Hepatocyte (in vitro differentiated cells): Measurements from ENCODE around the gene HMOX1. TPM values are rescaled to one million over a fixed set of nuclear protein-coding genes. Genes with fewer than 3 reads are reported as not detected.

ENCODE experiments used
- DNase-seq: peaks from one replicate; pipeline ENCODE4 v3.0.0-alpha.2; 2016; ENCODE audit warnings: low spot score
- H2AFZ ChIP-seq: fragments of 200-600 bp; sonication (generic); 2 replicates; pipeline ENCODE4 v1.6.0; 2016; ENCODE audit warnings: antibody characterized with exemption, mild to moderate bottlenecking
- H3K27ac ChIP-seq: fragments of 200-600 bp; sonication (generic); 2 replicates; pipeline ENCODE4 v1.5.1; 2016; ENCODE audit warnings: mild to moderate bottlenecking
- H3K27me3 ChIP-seq: fragments of 200-600 bp; sonication (generic); 2 replicates; pipeline ENCODE4 v1.6.1; 2016
- H3K36me3 ChIP-seq: fragments of 200-600 bp; sonication (generic); replicated peaks from 2 replicates; pipeline ENCODE4 v1.5.1; 2016; ENCODE audit warnings: low read depth; ENCODE audit not compliant: insufficient read depth
- H3K4me1 ChIP-seq: fragments of 200-600 bp; sonication (generic); 2 replicates; pipeline ENCODE4 v1.5.1; 2016; ENCODE audit warnings: mild to moderate bottlenecking, moderate library complexity; ENCODE audit not compliant: insufficient read depth
- H3K4me2 ChIP-seq: fragments of 200-600 bp; sonication (generic); 2 replicates; pipeline ENCODE4 v1.6.0; 2016
- H3K4me3 ChIP-seq: fragments of 200-600 bp; sonication (generic); 2 replicates; pipeline ENCODE4 v1.5.1; 2016; ENCODE audit warnings: mild to moderate bottlenecking
- H3K79me2 ChIP-seq: fragments of 200-600 bp; sonication (generic); 2 replicates; pipeline ENCODE4 v1.6.0; 2017; ENCODE audit warnings: mild to moderate bottlenecking
- H3K9me2 ChIP-seq: fragments of 200-600 bp; sonication (generic); replicated peaks from 2 replicates; pipeline ENCODE4 v1.6.0; 2017; ENCODE audit warnings: mild to moderate bottlenecking; ENCODE audit not compliant: insufficient read depth
- H3K9me3 ChIP-seq: fragments of 200-600 bp; sonication (generic); 2 replicates; pipeline ENCODE4 v1.5.1; 2016; ENCODE audit warnings: low read depth, mild to moderate bottlenecking
- H4K20me1 ChIP-seq: fragments of 200-600 bp; sonication (generic); 2 replicates; pipeline ENCODE4 v1.6.0; 2016; ENCODE audit warnings: mild to moderate bottlenecking; ENCODE audit not compliant: insufficient read depth, poor library complexity, severe bottlenecking
- EZH2 ChIP-seq: fragments of 200-600 bp; sonication (generic); IDR thresholded peaks from 2 replicates; pipeline ENCODE4 v1.6.1; 2016; ENCODE audit warnings: antibody characterized with exemption, mild to moderate bottlenecking, borderline replicate concordance
- EZH2phosphoT487 ChIP-seq: fragments of 200-600 bp; sonication (generic); IDR thresholded peaks from one replicate; pipeline ENCODE4 v1.6.1; 2018; ENCODE audit warnings: antibody characterized with exemption, mild to moderate bottlenecking, low read depth, moderate library complexity; ENCODE audit not compliant: unreplicated experiment, severe bottlenecking
- WGBS: methylation state at CpG from one replicate; pipeline ENCODE4 v1.1.6; 2016; ENCODE audit warnings: low lambda C conversion rate; ENCODE audit errors: missing lambda C conversion rate; 5-methylcytosine and 5-hydroxymethylcytosine counted together
- polyA plus RNA-seq: library from polyadenylated mRNA; unstranded; fragments of >200 nt; fragmentation: Nextera tagmentation; extraction: Ambion mirVana; gene quantifications from 2 replicates; pipeline ENCODE4 v1.2.1, GENCODE V29; 2016
- total RNA-seq: library from RNA; depleted of rRNA; stranded (reverse); fragments of >200 nt; gene quantifications from 2 replicates; pipeline ENCODE4 v1.2.3, GENCODE V29; 2014
- TF ChIP-seq, protein P1 (sequence below): fragments of 200-600 bp; sonication (generic); IDR thresholded peaks from 2 replicates; pipeline ENCODE4 v1.5.1; 2016; ENCODE audit warnings: antibody characterized with exemption, mild to moderate bottlenecking; ENCODE audit not compliant: poor library complexity

Gene HMOX1
- total and polyA plus RNA-seq, 2 experiments from 2014 or later = 43.8 to 58.6 TPM

DNA sequence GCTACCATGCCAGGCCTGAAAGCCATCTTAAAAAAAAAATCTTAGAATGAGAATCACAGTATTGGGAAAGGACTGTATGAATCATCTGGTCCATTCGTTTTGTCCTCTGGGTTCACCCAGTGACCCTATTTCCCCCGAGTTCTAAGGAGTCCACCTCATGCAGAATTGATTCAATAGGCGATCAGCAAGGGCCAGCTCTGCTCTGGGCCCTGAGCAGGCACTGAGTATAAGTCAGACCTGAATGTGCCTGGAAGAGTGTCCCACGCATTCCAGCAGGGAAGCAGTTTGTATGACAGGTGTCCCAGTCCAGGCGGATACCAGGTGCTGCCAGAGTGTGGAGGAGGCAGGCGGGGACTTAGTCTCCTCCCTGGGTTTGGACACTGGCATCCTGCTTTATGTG, 883 bp upstream of the HMOX1 start:
- DNase-seq = peak; percentile 44
- Histone ChIP-seq H3K9me3 (no peaks in the 10 kb centered on the region), H3K4me3 (no peak overlapping the region), H4K20me1 (no peaks in the 10 kb centered on the region), H3K36me3 (no peaks in the 10 kb centered on the region), H3K27ac (peak overlapping the region; percentile 70), H3K79me2 (peaks cover 20% of the 10 kb centered on the region), H3K4me2 (peak overlapping the region; percentile 86), H2AFZ (no peak overlapping the region), H3K27me3 (no peaks in the 10 kb centered on the region), H3K9me2 (no peaks in the 10 kb centered on the region), H3K4me1 (peaks cover 51% of the 10 kb centered on the region)
- TF ChIP-seq EZH2 = no peak
- TF ChIP-seq EZH2phosphoT487 = no peak
- TF ChIP-seq, protein P1, sequence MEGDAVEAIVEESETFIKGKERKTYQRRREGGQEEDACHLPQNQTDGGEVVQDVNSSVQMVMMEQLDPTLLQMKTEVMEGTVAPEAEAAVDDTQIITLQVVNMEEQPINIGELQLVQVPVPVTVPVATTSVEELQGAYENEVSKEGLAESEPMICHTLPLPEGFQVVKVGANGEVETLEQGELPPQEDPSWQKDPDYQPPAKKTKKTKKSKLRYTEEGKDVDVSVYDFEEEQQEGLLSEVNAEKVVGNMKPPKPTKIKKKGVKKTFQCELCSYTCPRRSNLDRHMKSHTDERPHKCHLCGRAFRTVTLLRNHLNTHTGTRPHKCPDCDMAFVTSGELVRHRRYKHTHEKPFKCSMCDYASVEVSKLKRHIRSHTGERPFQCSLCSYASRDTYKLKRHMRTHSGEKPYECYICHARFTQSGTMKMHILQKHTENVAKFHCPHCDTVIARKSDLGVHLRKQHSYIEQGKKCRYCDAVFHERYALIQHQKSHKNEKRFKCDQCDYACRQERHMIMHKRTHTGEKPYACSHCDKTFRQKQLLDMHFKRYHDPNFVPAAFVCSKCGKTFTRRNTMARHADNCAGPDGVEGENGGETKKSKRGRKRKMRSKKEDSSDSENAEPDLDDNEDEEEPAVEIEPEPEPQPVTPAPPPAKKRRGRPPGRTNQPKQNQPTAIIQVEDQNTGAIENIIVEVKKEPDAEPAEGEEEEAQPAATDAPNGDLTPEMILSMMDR = no peak
- 83% methylated on average over 6 of the region's 6 CpGs for WGBS

- Histone ChIP-seq H3K9me3 (no peaks in the 10 kb centered on the region), H3K27ac (peak overlapping the region; percentile 78), H2AFZ (peak overlapping the region; percentile 69), H3K27me3 (no peaks in the 10 kb centered on the region), H4K20me1 (no peaks in the 10 kb centered on the region), H3K4me3 (peak overlapping the region; percentile 62), H3K36me3 (no peaks in the 10 kb centered on the region), H3K79me2 (peaks cover 20% of the 10 kb centered on the region), H3K4me1 (peaks cover 45% of the 10 kb centered on the region), H3K4me2 (peak overlapping the region; percentile 86), H3K9me2 (no peaks in the 10 kb centered on the region)
- WGBS = 70% methylated on average over 5 of the region's 5 CpGs
- DNase-seq = peak; percentile 15
- TF ChIP-seq EZH2phosphoT487 (no peak), EZH2 (no peak)
- TF ChIP-seq, protein P1 = no peak
These were observed 621 bp downstream of the HMOX1 start for GRCh38 chr22:35381424-35382009.

- Histone ChIP-seq H3K27ac (peak overlapping the region; percentile 13), H3K79me2 (peaks cover 20% of the 10 kb centered on the region), H3K9me2 (no peaks in the 10 kb centered on the region), H3K36me3 (no peaks in the 10 kb centered on the region), H3K4me3 (no peak overlapping the region), H3K27me3 (no peaks in the 10 kb centered on the region), H3K4me1 (peaks cover 26% of the 10 kb centered on the region), H2AFZ (no peak overlapping the region), H3K4me2 (peak overlapping the region; percentile 61), H3K9me3 (no peaks in the 10 kb centered on the region), H4K20me1 (no peaks in the 10 kb centered on the region)
- TF ChIP-seq, protein P1 = no peak
- TF ChIP-seq EZH2 (no peak), EZH2phosphoT487 (no peak)
- 81% methylated on average over 3 of the region's 3 CpGs for WGBS
- peak; percentile 23 for DNase-seq
These were observed 2.8 kb downstream of the HMOX1 start for GRCh38 chr22:35383679-35384071.
